Measurements from ENCODE around the gene ABHD6.
"Not testable (repeated sequence)": the region's sequence is repeated elsewhere in the genome, so short reads cannot be mapped to it uniquely, and the experiment has no call there.

Gene ABHD6

DNA sequence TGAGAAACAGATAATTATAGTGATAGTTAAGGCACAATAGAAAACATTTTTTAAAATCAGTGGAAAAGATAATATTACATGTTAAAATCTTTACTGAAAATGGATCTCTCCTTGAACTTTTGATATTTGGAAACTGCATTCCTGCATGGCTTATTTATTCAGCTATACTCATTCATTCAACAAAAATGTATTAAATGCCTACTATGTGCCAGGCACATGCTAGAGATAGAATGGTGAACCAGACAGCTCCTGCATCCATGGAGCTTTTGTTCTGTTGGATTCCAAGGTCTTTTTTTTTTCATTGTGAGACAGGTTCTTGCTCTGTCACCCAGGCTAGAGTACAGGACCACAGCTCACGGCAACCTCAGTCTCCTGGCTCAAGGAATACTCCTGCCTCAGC is 99.6 kb downstream of the ABHD6 start:
- DNase-seq (ENCODE audit: low read depth in 1 of 2, low spot score in 1 of 2): no peak
- Histone ChIP-seq H3K27ac (replicated peaks) (peak overlapping the region; percentile 92), H3K27me3 (ENCODE audit: insufficient read depth, poor library complexity, severe bottlenecking) (no peaks in the 10 kb centered on the region), H3K4me3 (replicated peaks; ENCODE audit: insufficient read depth, low read length) (no peak overlapping the region)
- no peak for TF ChIP-seq GABPA (IDR thresholded peaks at IDR 0.05; ENCODE audit: low read depth)
- no peak for TF ChIP-seq POLR2AphosphoS5 (IDR thresholded peaks at IDR 0.05; ENCODE audit: low read depth)
- TF ChIP-seq, protein P1, sequence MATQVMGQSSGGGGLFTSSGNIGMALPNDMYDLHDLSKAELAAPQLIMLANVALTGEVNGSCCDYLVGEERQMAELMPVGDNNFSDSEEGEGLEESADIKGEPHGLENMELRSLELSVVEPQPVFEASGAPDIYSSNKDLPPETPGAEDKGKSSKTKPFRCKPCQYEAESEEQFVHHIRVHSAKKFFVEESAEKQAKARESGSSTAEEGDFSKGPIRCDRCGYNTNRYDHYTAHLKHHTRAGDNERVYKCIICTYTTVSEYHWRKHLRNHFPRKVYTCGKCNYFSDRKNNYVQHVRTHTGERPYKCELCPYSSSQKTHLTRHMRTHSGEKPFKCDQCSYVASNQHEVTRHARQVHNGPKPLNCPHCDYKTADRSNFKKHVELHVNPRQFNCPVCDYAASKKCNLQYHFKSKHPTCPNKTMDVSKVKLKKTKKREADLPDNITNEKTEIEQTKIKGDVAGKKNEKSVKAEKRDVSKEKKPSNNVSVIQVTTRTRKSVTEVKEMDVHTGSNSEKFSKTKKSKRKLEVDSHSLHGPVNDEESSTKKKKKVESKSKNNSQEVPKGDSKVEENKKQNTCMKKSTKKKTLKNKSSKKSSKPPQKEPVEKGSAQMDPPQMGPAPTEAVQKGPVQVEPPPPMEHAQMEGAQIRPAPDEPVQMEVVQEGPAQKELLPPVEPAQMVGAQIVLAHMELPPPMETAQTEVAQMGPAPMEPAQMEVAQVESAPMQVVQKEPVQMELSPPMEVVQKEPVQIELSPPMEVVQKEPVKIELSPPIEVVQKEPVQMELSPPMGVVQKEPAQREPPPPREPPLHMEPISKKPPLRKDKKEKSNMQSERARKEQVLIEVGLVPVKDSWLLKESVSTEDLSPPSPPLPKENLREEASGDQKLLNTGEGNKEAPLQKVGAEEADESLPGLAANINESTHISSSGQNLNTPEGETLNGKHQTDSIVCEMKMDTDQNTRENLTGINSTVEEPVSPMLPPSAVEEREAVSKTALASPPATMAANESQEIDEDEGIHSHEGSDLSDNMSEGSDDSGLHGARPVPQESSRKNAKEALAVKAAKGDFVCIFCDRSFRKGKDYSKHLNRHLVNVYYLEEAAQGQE (IDR thresholded peaks at IDR 0.05; ENCODE audit: insufficient replicate concordance, low read depth): no peak
- TF ChIP-seq SPI1 (IDR thresholded peaks at IDR 0.05; ENCODE audit: borderline replicate concordance, low read depth): no peak
- TF ChIP-seq, protein P2, sequence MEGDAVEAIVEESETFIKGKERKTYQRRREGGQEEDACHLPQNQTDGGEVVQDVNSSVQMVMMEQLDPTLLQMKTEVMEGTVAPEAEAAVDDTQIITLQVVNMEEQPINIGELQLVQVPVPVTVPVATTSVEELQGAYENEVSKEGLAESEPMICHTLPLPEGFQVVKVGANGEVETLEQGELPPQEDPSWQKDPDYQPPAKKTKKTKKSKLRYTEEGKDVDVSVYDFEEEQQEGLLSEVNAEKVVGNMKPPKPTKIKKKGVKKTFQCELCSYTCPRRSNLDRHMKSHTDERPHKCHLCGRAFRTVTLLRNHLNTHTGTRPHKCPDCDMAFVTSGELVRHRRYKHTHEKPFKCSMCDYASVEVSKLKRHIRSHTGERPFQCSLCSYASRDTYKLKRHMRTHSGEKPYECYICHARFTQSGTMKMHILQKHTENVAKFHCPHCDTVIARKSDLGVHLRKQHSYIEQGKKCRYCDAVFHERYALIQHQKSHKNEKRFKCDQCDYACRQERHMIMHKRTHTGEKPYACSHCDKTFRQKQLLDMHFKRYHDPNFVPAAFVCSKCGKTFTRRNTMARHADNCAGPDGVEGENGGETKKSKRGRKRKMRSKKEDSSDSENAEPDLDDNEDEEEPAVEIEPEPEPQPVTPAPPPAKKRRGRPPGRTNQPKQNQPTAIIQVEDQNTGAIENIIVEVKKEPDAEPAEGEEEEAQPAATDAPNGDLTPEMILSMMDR (IDR thresholded peaks at IDR 0.05; ENCODE audit: insufficient read depth, low read length): no peak

GRCh38 chr3:58339146-58339545 is 101.6 kb downstream of the ABHD6 start:
- H3K27me3 ChIP-seq (ENCODE audit: insufficient read depth, poor library complexity, severe bottlenecking); DNase-seq (ENCODE audit: low read depth in 1 of 2, low spot score in 1 of 2); H3K4me3 ChIP-seq (replicated peaks; ENCODE audit: insufficient read depth, low read length): not testable (repeated sequence)
- peak overlapping the region; percentile 92 for H3K27ac ChIP-seq (replicated peaks)

DNA sequence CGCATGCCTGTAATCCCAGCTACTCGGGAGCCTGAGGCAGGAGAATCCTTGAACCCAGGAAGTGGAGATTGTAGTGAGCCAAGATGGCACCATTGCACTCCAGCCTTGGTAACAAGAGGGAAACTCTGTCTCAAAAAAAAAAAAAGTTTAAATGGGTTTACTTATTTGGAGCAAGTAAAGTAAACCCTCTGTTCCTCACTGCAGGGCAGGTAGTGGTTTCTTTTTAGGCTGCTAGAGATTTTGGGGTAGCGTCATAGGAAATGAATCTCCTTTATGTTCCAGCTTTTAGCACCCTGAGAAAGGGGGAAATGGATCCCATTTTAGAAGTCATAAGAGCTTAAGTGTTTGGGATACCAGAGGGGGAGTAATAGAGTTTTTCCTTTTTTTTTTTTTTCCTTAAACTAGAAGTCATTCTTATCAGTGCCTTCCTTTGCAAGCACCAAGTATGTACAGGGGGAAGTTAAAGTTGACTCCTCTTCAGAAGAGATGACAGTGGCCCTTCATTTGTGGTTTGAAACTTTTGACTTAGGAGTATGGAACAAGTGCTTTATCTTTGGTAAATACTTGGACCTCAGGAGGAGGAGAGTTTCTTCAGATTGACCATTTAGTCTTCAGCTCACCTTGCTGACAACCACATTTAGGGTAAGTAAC is 103.1 kb downstream of the ABHD6 start:
- Histone ChIP-seq H3K27ac (replicated peaks) (peak overlapping the region; percentile 92), H3K27me3 (ENCODE audit: insufficient read depth, poor library complexity, severe bottlenecking) (no peaks in the 10 kb centered on the region), H3K4me3 (replicated peaks; ENCODE audit: insufficient read depth, low read length) (no peak overlapping the region)
- TF ChIP-seq, protein P2 (IDR thresholded peaks at IDR 0.05; ENCODE audit: insufficient read depth, low read length): no peak
- TF ChIP-seq SPI1 (IDR thresholded peaks at IDR 0.05; ENCODE audit: borderline replicate concordance, low read depth): no peak
- DNase-seq (ENCODE audit: low read depth in 1 of 2, low spot score in 1 of 2): no peak

- peak overlapping the region; percentile 92 for H3K27ac ChIP-seq (replicated peaks)
- DNase-seq (ENCODE audit: low read depth in 1 of 2, low spot score in 1 of 2): no peak
- H3K4me3 ChIP-seq (replicated peaks; ENCODE audit: insufficient read depth, low read length): no peak overlapping the region
- no peaks in the 10 kb centered on the region for H3K27me3 ChIP-seq (ENCODE audit: insufficient read depth, poor library complexity, severe bottlenecking)
- TF ChIP-seq, protein P1 (IDR thresholded peaks at IDR 0.05; ENCODE audit: insufficient replicate concordance, low read depth): no peak
- TF ChIP-seq, protein P2 (IDR thresholded peaks at IDR 0.05; ENCODE audit: insufficient read depth, low read length): no peak
- TF ChIP-seq POLR2AphosphoS5 (IDR thresholded peaks at IDR 0.05; ENCODE audit: low read depth) (no peak), SPI1 (IDR thresholded peaks at IDR 0.05; ENCODE audit: borderline replicate concordance, low read depth) (no peak), GABPA (IDR thresholded peaks at IDR 0.05; ENCODE audit: low read depth) (no peak)
Measured at GRCh38 chr3:58341376-58341775, 103.8 kb downstream of the ABHD6 start.
